Astrocyte of the cerebellum (primary cell): ENCODE results near the gene NFATC2.

Source experiments
- DNase-seq: peaks from one replicate; pipeline ENCODE4 v3.0.0-alpha.2; 2011; ENCODE audit warnings: low read depth
- H3K4me3 ChIP-seq: 2 replicates; pipeline ENCODE4 v1.5.1; 2011; ENCODE audit warnings: mild to moderate bottlenecking, low read depth, low read length, moderate library complexity
- in situ Hi-C: cut with HindIII; loops from 2 replicates; pipeline ENCODE4 v1.10.0; 2017; ENCODE audit warnings: low sequenced_read_pairs
- TF ChIP-seq, protein P1 (sequence below): IDR thresholded peaks from 2 replicates; pipeline ENCODE4 v1.5.1; 2012; ENCODE audit warnings: low read length, low read depth, moderate library complexity, mild to moderate bottlenecking; ENCODE audit errors: missing control alignments

NFATC2 gene

DNA sequence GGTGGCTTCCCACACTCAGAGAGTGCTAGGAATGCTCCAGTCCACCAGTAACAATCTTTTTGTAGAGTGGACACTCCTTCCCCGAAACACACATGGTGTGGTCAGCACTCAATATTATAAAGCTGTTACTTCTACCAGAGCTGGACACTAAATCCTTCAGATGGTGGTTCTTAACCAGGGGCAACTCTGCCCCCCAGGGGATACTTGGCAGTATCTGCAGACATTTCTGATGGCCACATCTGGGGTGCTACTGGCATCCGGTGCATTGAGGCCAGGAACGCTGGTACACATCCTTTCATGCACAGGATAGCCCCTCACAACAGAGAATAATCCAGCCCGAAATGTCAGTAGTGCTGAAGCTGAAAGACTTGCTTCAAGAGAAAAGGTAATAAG lies 124.4 kb downstream of the NFATC2 start:
- DNase-seq, result no peak
- TF ChIP-seq, protein P1, sequence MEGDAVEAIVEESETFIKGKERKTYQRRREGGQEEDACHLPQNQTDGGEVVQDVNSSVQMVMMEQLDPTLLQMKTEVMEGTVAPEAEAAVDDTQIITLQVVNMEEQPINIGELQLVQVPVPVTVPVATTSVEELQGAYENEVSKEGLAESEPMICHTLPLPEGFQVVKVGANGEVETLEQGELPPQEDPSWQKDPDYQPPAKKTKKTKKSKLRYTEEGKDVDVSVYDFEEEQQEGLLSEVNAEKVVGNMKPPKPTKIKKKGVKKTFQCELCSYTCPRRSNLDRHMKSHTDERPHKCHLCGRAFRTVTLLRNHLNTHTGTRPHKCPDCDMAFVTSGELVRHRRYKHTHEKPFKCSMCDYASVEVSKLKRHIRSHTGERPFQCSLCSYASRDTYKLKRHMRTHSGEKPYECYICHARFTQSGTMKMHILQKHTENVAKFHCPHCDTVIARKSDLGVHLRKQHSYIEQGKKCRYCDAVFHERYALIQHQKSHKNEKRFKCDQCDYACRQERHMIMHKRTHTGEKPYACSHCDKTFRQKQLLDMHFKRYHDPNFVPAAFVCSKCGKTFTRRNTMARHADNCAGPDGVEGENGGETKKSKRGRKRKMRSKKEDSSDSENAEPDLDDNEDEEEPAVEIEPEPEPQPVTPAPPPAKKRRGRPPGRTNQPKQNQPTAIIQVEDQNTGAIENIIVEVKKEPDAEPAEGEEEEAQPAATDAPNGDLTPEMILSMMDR, result no peak

DNA sequence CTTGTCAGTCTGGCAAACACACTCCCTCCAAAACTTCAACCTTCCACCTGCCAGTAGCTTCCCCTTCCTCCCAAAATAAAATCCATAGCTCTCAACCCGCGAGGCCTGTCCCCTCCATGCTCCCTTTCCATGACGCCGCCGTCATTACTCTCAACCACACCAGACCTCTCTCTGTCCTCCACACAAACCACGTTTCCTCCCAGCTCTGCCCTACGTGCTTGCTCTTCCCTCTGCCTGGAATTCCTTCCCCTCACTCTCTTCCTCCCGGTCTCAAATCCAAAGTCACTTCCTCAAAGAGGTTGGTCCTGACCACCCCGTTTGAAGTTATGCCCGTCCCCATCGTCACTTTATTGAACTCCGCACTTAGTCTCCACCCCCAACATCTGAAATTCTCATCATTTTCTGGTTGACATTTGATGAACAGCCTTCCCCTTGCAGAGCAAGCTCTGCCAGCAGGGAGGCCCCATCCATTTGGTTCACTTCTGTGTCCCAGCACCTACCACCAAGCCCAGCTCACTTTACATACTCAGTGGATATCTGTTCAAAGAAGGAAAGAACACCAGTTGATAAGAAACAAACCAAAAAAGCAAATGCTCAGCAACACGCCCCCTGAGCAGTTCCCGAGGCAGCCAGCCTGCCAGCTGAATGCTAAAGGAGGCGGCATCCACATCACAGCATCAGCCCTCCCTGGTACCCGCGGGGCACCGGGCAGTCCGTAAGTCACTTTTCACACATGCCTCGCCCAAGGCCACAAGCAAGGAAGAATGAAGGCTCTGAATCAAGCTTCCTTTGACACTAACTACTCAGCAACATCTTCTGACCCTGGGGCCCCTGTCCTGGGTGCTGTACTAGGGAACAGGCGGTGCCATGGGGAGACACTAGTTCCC lies 125.0 kb downstream of the NFATC2 start:
- TF ChIP-seq, protein P1, result no peak
- in situ Hi-C loops, result loop anchor here (10.0 kb wide), 1 partner anchor 177 kb away; no protein-coding TSS in a partner anchor
- DNase-seq, result no peak
- no peak overlapping the region for H3K4me3 ChIP-seq

More for the DNA sequence above, 124.4 kb downstream of the NFATC2 start:
- in situ Hi-C loops, result loop anchor here (10.0 kb wide), 1 partner anchor 177 kb away; no protein-coding TSS in a partner anchor
- H3K4me3 ChIP-seq, result no peak overlapping the region

DNA sequence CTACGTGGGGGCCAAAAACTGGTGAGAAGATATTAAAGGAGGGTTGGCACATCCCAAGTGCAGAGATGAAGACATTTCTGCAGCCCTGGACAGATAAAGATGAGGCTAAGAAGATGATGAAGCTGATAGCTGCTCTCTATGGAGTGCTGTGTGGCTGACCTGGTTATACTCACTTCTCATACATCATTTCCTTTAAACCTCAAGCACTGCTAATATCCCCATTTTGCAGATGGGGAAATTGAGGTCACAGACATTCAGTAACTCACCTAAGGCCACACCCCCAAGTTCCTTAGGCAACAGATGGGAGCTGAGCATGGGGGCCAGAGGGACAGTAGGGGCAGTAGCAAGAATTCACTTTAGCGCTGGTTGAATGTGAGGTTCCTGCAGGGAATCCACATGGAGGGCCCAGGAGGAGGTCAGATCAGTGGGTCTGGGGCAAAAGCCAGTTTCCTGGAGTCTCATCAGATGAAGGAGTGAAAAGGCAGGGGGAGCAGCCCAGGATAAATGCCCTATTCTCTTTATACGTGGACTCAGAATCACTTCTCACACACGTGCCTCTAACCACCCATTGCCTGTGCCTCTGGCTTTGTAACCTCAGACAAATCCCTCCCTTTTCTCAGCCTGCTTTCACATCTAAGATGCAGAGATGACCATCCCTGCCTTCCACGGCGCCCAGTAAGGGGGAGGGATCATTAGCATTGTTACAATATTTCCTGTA lies 125.8 kb downstream of the NFATC2 start:
- in situ Hi-C loops, result loop anchor here (10.0 kb wide), 1 partner anchor 178 kb away; no protein-coding TSS in a partner anchor
- TF ChIP-seq, protein P1, result no peak
- H3K4me3 ChIP-seq, result no peak overlapping the region
- no peak for DNase-seq

DNA sequence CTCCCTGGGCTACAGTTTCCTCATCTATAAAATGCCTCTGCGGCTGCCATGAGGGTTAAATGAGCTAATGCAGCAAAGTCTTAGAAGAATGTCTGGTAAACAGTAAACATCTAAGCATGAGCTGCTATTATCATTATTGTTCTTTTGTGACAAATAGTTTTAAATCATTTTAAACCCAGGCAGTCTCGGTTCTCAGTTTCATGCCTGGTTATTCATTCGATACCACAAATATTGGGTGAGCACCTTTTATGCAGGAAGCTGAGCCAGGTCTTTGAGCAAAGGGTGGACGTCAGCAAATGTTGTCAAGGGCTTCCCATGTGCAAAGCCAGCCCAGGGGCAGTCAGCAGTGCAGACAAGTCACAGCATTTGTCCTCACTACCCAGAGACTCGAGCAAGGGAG lies 128.7 kb downstream of the NFATC2 start:
- in situ Hi-C loops, result loop anchor here (10.0 kb wide), 1 partner anchor 181 kb away; no protein-coding TSS in a partner anchor
- no peak overlapping the region for H3K4me3 ChIP-seq
- no peak for DNase-seq
- TF ChIP-seq, protein P1, result no peak

DNA sequence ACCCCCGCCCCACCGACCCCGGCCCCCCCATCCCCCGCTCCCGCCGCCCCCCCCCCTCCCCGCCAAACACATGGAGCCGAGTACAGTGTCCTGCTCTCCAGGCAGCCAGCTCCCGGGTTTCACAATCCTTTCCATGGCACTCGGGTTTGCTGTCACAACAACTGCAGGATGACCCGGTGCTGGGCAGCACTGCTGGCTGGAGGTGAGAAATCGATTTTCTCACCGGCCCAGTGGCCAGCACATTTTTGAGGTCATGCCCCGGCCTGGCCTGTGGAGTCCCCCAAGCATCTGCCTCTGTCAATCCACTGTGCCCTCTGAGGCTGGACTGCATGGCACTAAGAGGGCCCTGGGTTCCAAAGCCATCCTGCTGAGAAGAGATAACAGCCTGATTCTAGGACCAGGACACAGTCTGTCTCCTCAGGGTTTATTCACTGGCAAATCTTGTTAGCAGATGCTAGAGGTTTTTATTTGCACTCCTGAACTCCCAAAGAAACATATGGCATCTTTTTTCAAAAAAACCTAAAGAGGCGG lies 129.5 kb downstream of the NFATC2 start:
- TF ChIP-seq, protein P1, result no peak
- DNase-seq, result no peak
- H3K4me3 ChIP-seq, result no peak overlapping the region
- in situ Hi-C loops, result loop anchor here (10.0 kb wide), 1 partner anchor 182 kb away; no protein-coding TSS in a partner anchor

DNA sequence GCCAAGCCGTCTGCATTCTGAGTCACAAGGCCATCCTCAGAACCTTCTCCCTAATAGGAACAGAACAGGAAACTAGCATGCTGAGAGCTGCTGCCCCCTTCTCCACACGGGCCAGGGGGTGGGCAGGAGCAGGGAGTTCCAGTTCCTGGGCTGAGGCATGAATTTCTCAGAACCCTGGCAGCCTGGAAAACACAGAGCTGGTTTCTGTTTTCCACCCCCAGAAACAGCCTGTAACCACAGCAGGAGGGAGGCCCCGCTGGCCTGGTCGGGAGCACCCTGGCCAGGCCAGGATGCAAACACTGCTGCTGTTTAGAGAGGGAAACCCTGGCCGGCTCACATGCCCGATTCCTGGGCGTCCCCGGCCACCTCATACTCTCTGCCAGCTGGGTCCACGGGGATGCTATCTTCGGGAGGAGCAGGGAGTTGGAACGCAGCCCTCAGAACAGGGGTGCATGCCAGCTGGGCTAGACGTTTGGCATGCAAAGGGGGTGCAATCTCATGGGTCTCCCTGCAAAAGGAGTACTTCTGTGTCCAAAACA lies 130.1 kb downstream of the NFATC2 start:
- in situ Hi-C loops, result loop anchor here (10.0 kb wide), 1 partner anchor 182 kb away; no protein-coding TSS in a partner anchor
- DNase-seq, result no peak
- H3K4me3 ChIP-seq, result no peak overlapping the region
- TF ChIP-seq, protein P1, result no peak
